Activated CD4-positive, alpha-beta T cell treated with anti-CD3 and anti-CD28 coated beads, Interleukin-2, Interleukin-4, amounts not matched to agents 100 ng/mL and 50 ng/mL, durations not matched to agents 16 hours and 8 hours (primary cell): Measurements from ENCODE around the gene DYDC2.
"Not testable (repeated sequence)": the region's sequence is repeated elsewhere in the genome, so short reads cannot be mapped to it uniquely, and the experiment has no call there.

Experiments
- DNase-seq: peaks from one replicate; pipeline ENCODE4 v3.0.0-alpha.2; 2020; ENCODE audit warnings: low spot score

The DYDC2 gene

DNA sequence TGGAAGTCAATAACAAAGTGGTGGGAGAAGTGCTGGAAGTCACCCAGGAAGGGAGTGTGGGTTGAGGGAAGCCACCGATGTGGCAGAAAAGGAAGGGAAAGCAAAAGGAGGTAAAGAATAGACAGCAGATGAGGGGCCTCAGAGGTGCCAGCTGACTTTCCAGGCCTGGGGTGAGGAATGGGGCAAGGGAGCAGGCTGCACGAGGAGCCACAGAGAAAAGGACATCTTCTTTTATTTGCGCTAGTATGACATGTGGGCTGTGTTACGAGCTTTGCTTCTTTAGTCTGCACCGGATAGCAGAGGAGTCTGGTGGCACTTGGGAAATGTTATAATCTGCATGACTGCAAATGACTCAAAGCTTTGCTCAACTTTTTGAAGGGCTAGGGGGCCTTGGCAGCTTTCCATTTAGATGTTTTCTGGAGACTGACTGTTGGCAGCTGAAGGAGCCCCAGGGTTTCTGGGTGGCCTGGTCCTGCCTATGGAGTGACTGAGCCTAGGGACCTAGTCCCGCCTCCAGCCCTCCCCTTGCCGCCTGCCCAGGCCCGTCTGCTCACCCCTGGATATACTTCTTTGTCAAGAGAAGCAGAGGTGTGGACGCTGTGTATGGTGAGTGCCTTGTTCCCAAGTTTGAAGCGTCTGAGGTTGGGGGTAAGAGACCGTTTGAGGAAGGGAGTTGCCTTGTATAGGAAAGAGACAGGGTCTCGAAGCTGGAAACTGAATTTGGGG is 56.9 kb downstream of the DYDC2 start:
- no peak for DNase-seq

DNA sequence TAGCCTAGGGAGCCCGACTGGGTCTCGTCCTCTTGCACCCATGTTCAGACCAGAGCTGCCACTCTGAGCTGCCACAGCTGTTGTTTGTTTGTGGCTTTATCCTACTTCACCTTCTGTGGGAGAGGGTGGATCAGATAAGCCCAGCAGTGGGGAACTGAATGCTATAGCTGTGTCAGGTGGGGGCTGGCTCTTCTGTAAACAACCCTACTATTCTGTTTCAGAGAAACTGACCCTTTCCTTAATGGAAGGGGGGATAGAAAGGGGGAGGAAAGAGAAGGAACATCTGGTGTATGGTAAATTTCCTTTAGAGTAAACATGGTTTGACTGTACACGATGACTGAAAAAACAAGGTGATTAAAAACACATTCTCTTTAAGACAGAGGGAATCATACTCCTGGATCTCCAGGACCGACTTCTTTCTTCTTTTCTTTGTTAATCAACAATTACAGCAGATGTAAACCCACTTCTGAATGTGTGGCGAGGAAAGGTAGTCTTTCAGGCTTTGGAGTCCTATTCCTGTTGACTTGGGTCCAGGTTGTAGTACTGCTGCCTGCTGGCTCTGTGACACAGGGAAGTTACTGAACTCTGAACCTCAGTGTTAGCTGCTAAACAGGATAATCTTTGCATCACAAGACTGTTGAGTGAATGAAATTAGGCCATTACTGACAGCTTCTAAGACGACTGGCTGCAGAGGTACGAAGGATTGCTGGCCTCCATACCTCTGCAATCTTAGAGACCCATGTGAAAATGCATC is 57.7 kb downstream of the DYDC2 start:
- no peak for DNase-seq

DNA sequence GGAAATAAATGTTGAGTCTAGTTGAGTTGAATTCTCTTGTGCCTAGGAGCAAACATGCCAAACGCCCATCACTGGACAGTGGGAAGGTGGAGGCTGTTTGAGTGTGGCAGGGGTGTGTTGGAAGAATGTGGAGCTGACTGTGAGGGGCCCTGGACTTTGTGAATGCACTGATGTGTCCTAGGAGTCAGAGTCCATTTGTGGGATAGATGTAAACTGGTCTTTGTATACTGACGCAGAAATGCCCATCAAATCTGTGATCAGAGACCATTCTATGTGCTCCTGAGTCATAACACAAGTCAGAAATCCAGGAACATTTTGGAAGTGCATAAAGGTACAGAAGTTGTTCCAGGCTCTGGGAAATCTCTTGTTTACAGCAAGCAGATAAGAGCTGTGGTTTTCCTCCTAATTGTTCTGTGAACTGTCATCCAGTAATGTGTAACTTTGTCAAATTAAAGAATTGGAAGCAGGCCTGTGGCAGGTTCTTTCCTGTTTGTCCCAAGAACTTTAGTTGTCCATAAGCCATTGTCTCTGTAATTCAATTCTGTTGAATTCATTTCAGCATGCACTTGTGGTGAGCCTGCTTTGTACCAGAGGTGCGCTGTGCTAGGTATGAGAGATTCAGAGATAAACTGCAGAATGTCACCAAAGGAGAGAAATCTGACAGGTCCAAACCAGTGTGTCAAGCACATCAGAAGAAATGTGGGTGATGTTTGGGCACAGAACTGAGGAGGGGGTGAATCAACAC is 59.3 kb downstream of the DYDC2 start:
- DNase-seq, result no peak

DNA sequence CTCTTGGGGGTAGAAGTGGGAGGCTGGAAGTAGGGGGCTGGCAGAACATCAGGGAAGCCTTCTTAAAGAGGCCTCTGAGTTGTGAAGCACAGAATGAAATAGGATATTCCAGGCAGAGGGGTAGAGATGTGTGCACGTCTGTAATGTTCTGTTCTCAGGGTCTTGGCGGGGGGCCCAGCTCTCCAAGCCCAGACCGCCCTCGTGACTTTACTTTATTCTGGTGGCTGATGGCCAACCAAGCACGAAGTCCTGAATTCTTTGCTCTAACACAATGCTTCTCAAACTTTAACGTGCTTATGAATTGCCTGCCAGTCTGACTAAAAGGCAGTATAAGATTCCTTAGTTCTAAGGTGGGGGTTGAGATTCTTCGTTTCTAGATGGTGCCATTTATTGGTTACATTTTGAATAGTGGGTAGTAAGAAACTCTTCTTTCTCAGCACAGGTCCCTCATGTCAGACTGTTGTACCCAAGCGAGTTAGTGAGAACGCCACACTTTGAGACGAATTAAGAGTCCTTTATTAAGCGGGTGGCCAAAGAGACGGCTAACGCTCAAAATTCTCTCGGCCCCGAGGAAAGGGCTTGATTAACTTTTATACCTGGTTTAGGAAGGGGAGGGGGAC is 60.0 kb downstream of the DYDC2 start:
- no peak for DNase-seq

DNA sequence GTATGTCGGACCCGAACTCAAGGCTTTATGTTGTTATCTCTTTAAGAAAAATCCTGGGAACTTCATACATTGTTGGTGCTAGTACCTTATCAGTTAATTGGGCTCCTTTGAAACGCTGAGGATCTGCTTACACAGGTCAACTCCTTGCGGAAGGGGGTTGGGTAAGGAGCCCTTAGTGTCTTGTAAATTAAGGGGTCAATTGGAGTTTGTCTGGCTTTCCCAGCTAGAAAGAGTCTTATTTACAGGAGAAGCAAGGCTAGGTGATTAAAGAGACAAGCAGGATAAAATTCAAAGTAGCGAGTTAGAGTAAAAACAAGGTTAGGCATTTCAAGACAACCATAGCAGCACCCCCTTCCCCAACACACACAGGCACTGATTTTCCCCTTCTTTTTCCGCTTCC is 60.7 kb downstream of the DYDC2 start:
- not testable (repeated sequence) for DNase-seq
